A549 (cell line): ENCODE results near the gene GPR55.

Experiments
- CTCF ChIP-seq: fragments of >200 bp; sonication (Bioruptor Twin); formaldehyde crosslinking; IDR thresholded peaks from 3 replicates; pipeline ENCODE4 v1.5.1; 2016
- ELK1 ChIP-seq: fragments of 150-350 bp; IDR thresholded peaks from 2 replicates; pipeline ENCODE4 v1.6.1; 2014; ENCODE audit warnings: low read depth, mild to moderate bottlenecking, low read length
- FOSB ChIP-seq: fragments of 250-450 bp; sonication (Bioruptor Pico); IDR thresholded peaks from 2 replicates; pipeline ENCODE4 v1.5.0; 2020; ENCODE audit warnings: mild to moderate bottlenecking, moderate library complexity
- POLR2A ChIP-seq: IDR thresholded peaks from 2 replicates; pipeline ENCODE4 v1.6.1; 2012; ENCODE audit warnings: mild to moderate bottlenecking, low read length

DNA sequence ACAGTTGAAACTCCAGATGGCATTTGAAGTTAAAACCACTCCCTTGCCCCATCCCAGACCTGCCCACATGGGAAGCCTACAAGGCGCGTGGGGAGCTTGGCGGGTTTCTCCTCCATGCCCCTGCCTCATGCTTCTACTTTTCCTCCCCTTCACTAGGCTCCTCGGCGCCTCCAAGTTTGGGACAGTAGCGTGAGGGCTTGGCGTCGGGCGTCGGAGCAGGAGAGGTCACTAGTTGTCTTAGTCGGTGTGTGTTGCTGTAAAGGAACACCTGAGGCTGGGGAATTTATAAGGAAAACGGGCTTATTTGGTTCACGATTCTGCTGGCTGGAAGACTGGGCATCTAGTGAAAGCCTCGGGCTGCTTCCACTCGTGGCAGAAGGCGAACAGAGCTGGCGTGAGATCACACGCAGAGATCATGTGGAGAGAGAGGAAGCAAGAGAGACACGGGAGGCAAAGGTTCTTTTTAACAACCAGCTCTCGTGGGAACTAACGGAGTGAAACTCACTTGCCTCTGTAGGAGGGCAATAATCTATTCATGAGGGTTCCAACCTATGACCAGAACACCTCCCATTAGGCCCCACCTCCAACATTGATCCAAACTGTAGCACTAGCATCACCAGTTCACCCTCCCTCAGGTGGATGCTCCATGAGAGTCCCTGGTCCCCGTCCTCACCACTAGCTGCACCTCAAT, 35.0 kb downstream of the GPR55 start:
- TF ChIP-seq FOSB (CRISPR knock-in tag) (no peak), CTCF (no peak), POLR2A (no peak), ELK1 (no peak)
